ENCODE results near the gene TUBGCP2. TPM values are rescaled to one million over a fixed set of nuclear protein-coding genes. Genes with fewer than 3 reads are reported as not detected.

TUBGCP2 gene
- total RNA-seq, 1 experiment from 2014 or later: 52.4 TPM

DNA sequence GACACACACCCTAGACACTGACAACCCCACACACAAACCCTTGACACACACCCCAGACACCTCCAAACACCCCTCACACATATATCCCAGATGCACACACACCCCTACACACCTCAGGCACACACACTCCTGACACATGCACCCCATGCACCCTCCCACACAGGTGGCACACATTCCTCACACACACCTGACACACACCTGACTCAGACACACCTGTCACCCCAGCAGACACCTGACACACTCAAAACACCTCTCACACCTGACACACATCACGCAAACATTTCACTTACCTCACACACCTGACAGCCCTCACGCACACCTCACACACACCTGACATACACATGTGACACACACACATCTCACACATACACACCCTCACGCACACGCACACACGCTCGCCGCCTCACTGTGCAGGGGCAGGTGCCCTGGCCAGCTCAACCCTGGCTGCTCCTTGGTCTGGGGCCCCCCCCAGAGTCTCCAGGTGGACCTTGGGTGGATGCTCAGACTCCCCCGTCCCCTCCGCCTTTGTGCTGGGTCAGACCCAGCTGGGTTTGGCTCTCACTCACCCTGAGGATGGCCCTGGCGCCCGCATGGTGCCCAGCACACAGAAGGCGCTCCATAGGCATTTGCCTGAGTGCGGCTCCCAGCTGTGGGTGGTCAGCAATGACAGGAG is 31.2 kb upstream of the TUBGCP2 start:
- no peak overlapping the region for H2AFZ ChIP-seq (ENCODE audit: low read length)
- no peak overlapping the region for H3K9ac ChIP-seq (ENCODE audit: extremely low read depth, insufficient read length, low read length)
- H4K20me1 ChIP-seq (ENCODE audit: control insufficient read depth, insufficient read depth, insufficient read length): no peaks in the 10 kb centered on the region
- H2BK12ac ChIP-seq (ENCODE audit: insufficient read length, low read depth, low read length): no peak overlapping the region
- no peak overlapping the region for H3K56ac ChIP-seq (ENCODE audit: insufficient read length, low read depth, low read length)
- no peak overlapping the region for H3K4ac ChIP-seq (ENCODE audit: low read depth, low read length)
- no peaks in the 10 kb centered on the region; a peak in 1 of 7 replicates for H3K36me3 Mint-ChIP-seq (ENCODE audit: insufficient read depth in 1 of 3, low read depth in 3 of 3)
- peaks cover 2% of the 10 kb centered on the region; the same call in 1 of the 2 replicates for H3K4me1 ChIP-seq (ENCODE audit: insufficient read depth, low read length)
- H3K79me1 ChIP-seq (ENCODE audit: insufficient read depth, low read depth, low read length, poor library complexity, severe bottlenecking): no peaks in the 10 kb centered on the region
- no peak overlapping the region for H4K5ac ChIP-seq (ENCODE audit: insufficient read length, low read depth, low read length)
- DNase-seq: no peak
- H4K8ac ChIP-seq (replicated peaks; ENCODE audit: insufficient read length, low read depth, low read length): no peak overlapping the region
- H3K9me3 ChIP-seq (ENCODE audit: control insufficient read depth, low read depth, low read length): no peaks in the 10 kb centered on the region
- H2BK120ac ChIP-seq (ENCODE audit: low read depth, low read length, poor library complexity, severe bottlenecking): no peak overlapping the region
- no peaks in the 10 kb centered on the region; a peak in 1 of 5 replicates for H3K9me3 Mint-ChIP-seq
- no peak overlapping the region for H3K18ac ChIP-seq (ENCODE audit: insufficient read length, low read depth, low read length)
- H3K4me3 Mint-ChIP-seq: no peak overlapping the region
- H3K4me2 ChIP-seq (ENCODE audit: insufficient read depth, insufficient read length, low read length): no peak overlapping the region
- H3K27me3 ChIP-seq (ENCODE audit: insufficient read depth, low read length): peaks cover 26% of the 10 kb centered on the region
- no peak for TF ChIP-seq CTCF (conservative IDR thresholded peaks at IDR 0.05)
- no peak overlapping the region for H3K27ac ChIP-seq (ENCODE audit: insufficient read length, low read depth, low read length)
- H2BK20ac ChIP-seq (ENCODE audit: low read depth, low read length, poor library complexity, severe bottlenecking): no peak overlapping the region
- H3K27me3 Mint-ChIP-seq (ENCODE audit: low read depth): peaks cover 23% of the 10 kb centered on the region
- H3T11ph ChIP-seq (ENCODE audit: low read length): no peak overlapping the region
- no peak overlapping the region for H4K91ac ChIP-seq (ENCODE audit: insufficient read length, low read depth, low read length)
- no peak overlapping the region for H2BK15ac ChIP-seq (ENCODE audit: low read depth, low read length)
- H3K23me2 ChIP-seq (ENCODE audit: insufficient read length, low read depth, low read length, poor library complexity, severe bottlenecking): peaks cover 7% of the 10 kb centered on the region
- H2BK5ac ChIP-seq (ENCODE audit: insufficient read length, low read length): no peak overlapping the region
- no peak overlapping the region for H3K27ac Mint-ChIP-seq
- no peak overlapping the region for H3K23ac ChIP-seq (ENCODE audit: insufficient read length, low read depth, low read length)
- no peaks in the 10 kb centered on the region for H3K79me2 ChIP-seq (ENCODE audit: insufficient read depth, low read length)
- no peak overlapping the region for H2AK5ac ChIP-seq (ENCODE audit: insufficient read length, low read length)
- no peak overlapping the region for H3K14ac ChIP-seq (ENCODE audit: insufficient read depth, low read length)
- H3K4me1 Mint-ChIP-seq: peaks cover 7 to 8% of the 10 kb centered on the region in 2 experiments
- WGBS (ENCODE audit: extremely low coverage, insufficient read length, low lambda C conversion rate): 100% methylated on average over 1 of the region's 13 CpGs

Data from H9 (cell line).